NCI-H146 treated with DMSO at 0.1 percent for 48 hours (cell line): ENCODE data around the gene INPP5F.
A peak's percentile ranks its signal among the peaks of the same experiment; 100 is the strongest.

Experiments
- DNase-seq: peaks from one replicate; lab custom pipeline; 2025; ENCODE audit not compliant: unreplicated experiment; lab: John Stamatoyannopoulos, UW

The INPP5F gene, protein sequence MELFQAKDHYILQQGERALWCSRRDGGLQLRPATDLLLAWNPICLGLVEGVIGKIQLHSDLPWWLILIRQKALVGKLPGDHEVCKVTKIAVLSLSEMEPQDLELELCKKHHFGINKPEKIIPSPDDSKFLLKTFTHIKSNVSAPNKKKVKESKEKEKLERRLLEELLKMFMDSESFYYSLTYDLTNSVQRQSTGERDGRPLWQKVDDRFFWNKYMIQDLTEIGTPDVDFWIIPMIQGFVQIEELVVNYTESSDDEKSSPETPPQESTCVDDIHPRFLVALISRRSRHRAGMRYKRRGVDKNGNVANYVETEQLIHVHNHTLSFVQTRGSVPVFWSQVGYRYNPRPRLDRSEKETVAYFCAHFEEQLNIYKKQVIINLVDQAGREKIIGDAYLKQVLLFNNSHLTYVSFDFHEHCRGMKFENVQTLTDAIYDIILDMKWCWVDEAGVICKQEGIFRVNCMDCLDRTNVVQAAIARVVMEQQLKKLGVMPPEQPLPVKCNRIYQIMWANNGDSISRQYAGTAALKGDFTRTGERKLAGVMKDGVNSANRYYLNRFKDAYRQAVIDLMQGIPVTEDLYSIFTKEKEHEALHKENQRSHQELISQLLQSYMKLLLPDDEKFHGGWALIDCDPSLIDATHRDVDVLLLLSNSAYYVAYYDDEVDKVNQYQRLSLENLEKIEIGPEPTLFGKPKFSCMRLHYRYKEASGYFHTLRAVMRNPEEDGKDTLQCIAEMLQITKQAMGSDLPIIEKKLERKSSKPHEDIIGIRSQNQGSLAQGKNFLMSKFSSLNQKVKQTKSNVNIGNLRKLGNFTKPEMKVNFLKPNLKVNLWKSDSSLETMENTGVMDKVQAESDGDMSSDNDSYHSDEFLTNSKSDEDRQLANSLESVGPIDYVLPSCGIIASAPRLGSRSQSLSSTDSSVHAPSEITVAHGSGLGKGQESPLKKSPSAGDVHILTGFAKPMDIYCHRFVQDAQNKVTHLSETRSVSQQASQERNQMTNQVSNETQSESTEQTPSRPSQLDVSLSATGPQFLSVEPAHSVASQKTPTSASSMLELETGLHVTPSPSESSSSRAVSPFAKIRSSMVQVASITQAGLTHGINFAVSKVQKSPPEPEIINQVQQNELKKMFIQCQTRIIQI

DNA sequence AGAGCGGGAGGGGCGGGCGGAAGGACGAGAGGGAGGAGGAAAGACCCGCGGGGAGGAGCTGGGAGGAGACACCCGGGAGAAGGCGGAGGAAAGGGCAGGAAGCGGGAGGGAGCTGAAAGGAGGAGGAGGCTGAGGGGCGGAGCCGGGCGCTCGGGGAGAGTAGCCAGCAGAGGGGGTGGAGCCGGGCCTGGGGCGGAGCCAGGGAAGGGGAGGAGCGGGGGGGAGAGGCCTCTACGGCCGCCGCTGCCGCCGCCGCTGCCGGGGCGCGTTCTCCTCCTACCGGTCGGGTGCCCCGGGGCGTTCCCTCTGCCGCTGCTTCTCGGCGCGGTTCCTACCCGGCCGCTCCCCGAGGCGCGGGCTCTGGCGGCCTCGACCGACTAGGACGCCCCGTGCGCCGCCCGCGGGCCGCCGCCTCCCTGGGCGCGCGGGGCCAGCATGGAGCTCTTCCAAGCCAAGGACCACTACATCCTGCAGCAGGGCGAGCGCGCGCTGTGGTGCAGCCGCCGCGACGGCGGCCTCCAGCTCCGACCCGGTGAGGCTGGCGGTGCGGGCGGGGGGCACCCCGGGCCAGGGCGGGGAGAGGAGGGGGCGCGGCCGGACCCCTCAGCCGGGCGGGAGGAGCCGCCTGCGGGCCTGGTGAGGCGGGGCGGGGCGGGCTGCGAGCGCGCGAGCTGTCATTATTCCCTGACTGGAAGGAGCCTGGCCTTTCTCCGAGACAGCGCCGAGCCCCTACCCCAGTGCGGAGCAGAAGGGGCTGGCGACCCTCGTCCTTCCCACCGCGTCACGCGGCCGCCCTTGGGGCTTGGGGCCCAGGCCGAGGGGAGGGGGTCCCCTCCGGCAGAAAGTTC is at the start of gene INPP5F:
TSS of gene INPP5F (plus strand) at position 223 of the 848 bp plus-strand sequence. CDS start at position 436, 213 bp downstream.
- peak; percentile 98 for DNase-seq

DNA sequence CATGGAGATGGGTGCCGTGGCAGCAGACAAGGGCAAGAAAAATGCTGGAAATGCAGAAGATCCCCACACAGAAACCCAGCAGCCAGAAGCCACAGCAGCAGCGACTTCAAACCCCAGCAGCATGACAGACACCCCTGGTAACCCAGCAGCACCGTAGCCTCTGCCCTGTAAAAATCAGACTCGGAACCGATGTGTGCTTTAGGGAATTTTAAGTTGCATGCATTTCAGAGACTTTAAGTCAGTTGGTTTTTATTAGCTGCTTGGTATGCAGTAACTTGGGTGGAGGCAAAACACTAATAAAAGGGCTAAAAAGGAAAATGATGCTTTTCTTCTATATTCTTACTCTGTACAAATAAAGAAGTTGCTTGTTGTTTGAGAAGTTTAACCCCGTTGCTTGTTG is 48.7 kb upstream of the INPP5F start:
- no peak for DNase-seq

DNA sequence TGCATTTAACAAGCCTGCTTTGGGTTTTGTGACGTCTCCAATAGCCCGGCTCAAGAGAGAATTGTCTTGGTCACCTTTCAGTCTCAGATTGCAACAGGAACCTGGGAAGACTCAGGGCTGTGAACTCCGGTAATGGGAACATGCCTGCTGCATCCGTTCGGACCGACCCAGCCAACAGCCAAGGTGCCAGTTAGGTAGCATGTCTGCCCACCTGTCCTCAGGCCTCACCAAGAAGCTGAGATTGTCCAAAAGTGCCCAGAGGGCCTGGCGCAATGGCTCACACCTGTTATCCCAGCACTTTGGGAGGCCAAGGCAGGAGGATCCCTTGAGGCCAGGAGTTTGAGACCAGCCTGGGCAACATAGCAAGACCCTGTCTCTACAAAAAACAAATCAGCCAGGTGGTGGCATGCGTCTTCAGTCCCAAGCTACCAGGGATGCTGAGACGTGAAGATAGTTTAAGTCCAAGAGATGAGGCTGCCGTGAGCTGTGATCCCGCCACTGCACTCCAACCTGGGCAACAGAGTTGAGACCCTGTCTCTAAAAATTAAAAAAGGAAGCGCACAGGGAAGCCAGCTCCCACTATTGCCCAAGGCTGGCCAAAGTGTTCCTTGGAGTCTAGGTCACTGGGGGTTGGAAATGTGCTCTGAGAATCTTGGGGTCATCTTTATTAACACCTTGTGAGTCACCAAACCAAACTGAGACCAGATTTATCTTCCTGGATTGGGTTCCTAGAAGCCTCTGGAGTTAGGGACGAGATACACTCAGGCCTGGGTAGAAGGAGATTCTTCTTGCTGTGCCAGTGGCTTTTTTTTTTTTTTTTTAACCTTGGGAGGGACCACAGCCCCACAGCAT is 47.7 kb upstream of the INPP5F start:
- no peak for DNase-seq

DNA sequence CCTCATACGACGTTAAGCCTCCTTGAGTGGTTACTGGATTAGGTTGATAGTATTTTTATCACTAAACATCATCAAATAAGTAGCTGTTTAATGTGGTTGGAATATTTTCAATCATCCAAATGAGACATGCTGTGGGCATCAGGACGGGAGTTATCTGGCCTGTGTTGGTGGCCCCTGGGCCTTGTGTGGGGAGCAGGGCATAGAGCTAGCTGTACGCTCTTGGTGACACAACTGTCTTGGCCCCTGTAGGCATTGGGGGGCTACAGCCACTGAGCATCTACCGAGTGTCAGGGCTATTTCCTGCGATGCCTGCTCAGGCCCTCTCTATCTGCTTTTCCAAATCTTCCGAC is 46.4 kb upstream of the INPP5F start:
- DNase-seq, result no peak

DNA sequence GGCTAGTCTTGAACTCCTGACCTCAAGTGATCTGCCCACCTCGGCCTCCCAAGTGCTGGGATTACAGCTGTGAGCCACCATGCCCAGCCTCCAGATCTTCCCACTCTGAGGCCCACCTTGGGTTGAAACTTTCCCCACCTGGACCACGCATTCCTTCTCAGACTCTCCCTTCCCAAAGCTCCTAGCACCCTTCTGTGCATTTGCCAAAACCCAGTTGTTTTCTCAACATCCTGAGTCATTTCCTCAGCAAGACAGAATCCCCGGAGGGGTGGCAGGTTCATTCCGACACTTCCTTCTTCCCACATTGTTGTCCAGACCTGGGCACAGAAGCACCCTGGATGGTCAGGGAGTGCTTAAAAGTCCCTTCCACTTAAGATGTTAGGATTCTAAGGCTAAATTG is 45.8 kb upstream of the INPP5F start:
- DNase-seq, result no peak

DNA sequence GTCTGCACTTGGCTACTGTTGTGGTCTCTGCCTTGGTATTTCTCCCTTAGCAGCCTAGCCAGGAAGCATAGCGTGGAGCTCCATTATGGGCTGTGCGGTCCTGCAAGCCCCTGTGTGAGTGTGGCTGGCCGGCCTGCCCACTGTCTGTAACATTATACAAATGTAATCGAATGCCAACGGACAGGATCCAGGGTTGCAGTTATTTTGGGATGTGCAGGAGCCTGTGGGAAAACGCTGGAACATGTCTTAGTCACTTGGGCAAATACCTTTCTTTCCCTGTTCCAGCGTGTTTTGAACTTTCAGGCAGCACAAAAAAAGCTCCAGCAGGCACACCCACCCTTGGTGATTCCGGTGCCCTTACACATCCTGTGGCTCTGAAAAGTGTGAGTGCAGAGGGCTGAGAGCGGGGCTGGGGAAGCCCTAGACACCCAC is 45.2 kb upstream of the INPP5F start:
- no peak for DNase-seq

DNA sequence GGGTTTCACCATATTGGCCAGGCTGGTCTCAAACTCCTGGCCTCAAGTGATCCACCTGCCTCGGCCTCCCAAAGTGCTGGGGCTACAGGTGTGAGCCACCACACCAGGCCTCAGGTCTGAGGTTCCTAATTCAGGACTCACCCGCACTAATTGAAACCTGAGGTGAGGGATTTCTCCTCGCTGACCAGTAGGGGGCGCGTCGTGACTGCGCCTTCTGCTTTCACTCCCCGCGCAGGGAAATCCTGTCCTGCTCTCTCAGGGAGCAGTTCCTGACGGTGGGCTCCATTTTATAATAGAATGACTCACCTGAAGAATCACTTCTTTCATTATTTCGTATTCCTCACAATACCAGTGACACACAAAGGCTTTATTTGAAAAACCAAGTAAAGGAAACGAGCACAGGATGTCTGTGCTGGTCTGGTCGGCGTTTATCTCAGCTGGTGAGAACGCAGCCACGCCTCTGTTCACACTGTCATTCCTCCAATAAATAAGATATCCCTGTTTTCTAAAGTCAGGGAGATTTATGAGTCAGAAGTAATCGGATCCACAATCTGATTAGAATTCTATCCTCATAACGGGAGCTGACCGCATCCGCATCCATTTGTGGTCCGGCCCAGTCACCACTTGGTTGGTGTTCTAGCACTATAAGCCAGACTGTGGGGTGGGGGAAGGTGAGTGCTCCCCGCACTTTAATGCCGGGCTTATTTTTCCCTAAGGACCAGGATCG is 39.2 kb upstream of the INPP5F start:
- DNase-seq, result peak; percentile 62

DNA sequence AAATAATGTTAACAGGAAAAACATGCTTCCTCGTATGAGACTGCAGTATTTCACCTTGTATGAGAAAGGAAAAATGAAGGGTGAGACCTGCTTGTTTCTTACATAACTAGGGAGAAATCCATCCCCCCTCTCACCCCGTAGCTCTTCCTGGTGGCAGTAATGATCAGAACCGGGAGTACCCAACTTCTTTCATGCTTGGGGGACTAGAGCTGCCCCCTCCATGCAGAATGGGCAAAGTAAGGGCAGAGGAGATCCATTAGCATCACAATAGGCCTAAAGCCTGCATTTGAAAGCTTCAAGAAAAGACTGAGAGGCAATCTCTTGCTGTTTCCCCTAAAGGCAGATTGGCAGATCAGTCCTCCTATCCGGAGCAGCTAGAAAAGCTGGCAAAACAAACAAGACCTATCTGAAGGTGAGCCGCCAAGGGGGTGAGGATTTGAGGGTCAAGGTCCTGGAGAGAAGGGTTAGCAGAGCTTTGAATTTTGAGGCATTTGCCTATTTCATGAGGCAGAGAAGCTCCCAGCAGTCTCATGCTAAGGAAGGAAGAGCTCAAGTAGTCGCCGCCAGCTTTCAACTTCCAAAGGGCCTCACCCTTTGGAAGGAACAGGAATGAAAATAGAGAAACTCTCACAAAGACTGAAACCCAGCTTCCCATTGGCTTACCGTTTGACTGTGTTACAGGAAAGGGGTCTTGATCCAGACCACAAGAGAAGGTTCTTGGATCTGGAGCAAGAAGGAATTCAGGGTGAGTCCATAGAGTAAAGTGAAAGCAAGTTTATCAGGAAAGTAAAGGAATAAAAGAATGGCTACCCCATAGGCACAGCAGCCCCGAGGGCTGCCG is 38.4 kb upstream of the INPP5F start:
- DNase-seq, result peak; percentile 30

DNA sequence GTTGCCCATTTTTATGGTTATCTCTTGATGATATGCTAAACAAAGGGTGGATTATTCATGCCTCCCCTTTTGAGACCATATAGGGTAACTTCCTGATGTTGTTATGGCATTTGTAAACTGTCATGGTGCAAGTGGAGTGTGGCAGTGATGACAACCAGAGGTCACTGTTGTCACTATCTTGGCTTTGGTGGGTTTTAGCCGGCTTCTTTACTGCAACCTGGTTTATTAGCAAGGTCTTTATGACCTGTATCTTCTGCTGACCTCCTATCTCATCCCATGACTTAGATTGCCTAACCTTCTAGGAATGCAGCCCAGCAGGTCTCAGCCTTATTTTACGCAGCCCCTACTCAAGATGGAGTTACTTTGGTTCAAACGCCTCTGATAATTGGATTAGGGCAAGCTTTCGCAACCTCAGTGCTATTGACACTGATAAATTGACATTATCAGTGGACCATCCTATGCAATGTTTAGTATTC is 37.8 kb upstream of the INPP5F start:
- DNase-seq, result no peak

DNA sequence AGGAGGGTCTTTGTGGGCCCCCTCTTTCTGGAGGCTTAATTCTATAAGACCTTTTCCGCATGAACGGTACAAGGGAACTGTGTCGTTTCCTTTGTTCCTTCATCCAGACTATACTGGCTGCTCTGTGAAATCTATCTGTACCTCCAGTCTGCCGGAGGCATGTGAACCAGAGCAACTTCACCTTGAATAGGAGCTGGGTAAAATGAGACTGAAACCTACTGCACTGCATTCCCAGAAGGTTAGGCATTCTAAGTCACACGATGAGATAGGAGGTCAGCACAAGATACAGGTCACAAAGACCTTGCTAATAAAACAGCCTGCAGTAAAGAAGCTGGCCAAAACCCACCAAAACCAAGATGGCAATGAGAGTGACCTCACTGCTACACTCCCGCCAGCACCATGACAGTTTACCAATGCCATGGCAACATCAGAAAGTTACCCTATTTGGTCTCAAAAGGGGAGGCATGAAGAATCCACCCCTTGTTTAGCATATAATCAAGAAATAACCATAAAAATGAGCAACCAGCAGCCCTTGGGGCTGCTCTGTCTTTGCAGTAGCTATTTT is 36.8 kb upstream of the INPP5F start:
- DNase-seq, result no peak

DNA sequence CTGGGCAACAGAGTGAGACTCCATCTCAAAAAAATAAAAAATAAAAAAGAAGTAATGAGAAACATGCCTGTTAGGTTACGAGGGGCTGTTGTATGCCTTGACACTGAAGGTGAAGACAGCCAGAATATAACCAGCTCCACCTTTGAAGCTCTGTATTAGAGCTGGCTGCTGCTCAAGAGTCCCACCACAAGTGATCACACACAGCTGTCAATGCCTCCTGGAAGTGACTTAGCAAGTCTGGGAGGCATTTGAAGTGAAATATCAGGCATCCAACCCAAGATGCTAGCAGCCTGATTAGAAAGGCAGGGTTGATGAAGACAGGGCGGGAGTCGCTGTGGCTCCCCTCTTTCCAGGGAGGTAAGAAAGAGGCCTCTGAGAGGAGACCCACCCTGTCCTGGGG is 34.1 kb upstream of the INPP5F start:
- DNase-seq, result no peak

DNA sequence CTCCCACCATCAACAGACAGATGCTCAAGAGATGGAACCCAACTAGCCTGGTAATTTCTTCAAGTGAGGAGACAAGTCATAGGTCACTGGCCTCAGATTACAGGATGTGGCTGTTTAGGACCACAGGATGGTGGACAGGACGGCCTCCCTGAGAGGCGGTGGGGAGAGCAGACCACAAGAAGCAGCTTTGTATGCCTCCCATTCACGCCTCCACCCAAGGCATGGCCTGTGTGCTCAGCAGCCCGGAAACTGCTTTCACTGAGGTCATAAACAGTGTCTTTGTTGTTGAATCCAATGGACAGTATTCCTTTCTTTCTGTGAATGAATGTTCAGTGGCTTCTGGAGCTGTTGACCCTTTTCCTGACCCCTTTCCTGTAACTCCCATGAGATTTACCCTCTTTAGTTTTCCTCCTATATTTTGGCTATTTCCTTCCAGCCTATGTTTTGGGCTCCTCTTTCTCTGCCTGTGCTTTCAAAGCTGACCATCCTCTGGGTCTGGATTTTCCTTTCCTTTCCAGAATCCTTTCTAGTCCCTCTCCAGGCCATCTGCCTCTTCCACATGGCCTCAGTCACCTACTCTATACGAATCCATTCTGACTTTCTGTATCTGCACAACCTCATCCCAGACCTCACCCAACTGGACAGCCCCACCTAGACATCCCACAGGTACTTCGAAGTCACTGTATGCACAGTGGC is 32.4 kb upstream of the INPP5F start:
- DNase-seq, result no peak

DNA sequence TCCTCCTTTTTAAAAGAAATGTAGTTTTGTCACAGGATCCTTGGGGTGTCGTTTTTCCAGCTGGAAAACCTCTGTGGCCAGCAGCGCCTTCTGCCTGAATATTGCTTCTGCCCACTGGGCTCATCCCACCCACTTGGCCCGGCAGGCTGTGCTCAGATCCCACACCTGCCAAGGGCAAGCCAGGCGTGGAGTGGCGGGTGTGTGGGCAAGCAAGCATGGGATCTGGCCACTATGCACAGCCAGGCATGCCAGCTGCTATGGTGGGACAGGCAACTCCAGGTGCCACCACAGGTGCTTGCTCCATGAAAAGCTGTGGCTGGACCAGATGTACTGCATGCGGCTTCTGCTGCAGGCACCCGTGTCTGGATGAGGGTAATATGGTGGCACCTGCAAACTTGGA is 31.2 kb upstream of the INPP5F start:
- DNase-seq, result no peak

DNA sequence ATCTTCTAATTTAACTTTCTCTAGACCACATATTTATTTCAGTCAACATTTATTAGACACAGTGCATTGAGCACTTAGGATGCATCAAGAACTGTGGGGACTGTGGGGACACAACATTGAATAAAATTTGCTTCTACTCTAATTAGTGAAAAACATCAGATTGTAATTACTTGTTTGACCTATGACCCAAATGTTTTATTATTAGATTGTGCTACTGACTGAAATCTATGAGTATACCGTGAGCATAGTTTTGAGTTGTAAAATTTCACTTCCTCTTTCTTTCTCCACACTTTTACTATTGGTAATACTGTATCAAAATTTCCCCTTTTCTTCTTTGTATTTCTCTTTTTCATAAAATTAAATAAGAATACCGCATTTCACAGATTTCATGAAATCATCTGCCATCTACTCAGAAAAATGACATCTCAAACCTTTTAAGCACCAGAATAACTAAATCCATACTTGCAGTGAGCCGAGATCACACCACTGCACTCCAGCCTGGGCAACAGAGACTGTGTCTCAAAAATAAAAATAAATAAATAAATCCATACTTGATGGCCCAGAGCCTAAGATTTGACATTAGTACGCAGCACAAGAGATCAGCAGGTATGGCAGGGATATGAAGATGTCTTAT is 25.4 kb upstream of the INPP5F start:
- DNase-seq, result no peak

DNA sequence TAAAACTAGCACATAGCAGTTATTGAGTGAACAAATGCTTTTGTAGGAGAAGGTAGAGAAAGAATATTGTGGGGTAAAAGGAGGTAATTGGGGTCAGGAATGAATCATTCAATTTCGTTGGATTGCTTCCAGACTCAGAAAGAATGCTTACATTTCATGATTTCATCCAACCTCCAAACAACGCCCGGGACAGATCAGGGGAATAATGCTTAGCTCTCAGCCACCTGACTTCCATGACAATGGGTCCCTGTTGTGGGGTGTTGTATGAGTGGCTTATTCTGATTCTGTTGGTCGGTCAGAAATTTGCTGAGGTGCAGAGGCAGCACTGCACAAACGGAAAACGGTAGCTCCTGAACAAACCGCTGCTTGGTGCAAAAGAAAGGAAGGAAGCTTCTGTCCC is 24.0 kb upstream of the INPP5F start:
- no peak for DNase-seq

DNA sequence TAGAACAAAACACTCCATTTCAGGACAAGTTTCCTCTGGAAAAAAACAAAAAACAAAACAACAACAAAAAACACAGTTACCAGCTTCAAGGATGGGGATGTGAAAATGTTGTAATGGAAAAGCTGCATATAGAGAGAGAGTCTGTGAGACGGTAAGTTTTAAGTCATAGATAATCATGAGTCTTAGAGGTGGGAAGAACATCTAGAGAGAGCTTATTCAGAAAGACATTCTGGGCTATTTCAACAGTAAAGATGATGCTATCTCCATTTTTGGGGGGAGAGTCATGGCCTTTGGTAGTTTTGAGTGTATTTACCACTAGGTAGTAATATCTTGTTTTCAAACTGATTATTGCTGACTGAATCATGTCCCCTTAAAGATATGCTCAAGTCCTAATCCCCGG is 23.3 kb upstream of the INPP5F start:
- DNase-seq, result no peak
